Activated naive CD4-positive, alpha-beta T cell treated with anti-CD3 and anti-CD28 coated beads for 36 hours (primary cell): ENCODE measurements around the gene GRPEL1. TPM values are rescaled to one million over a fixed set of nuclear protein-coding genes. Genes with fewer than 3 reads are reported as not detected.
A peak's percentile ranks its signal among the peaks of the same experiment; 100 is the strongest.
"Not testable (repeated sequence)": the region's sequence is repeated elsewhere in the genome, so short reads cannot be mapped to it uniquely, and the experiment has no call there.

Experiments used
- CTCF ChIA-PET: fragments of 350-600 bp; sonication (Branson Sonifier 250); formaldehyde crosslinking; loops from one replicate; lab custom pipeline; 2021; ENCODE audit warnings: antibody characterized with exemption; lab: Charles Lee
- DNase-seq: peaks from one replicate; pipeline ENCODE4 v3.0.0-alpha.2; 2020
- H3K27ac Mint-ChIP-seq: one replicate; pipeline ENCODE4 v1.8.0; 2021; ENCODE audit warnings: mild to moderate bottlenecking, mixed read lengths
- H3K27me3 Mint-ChIP-seq: one replicate; pipeline ENCODE4 v1.8.0; 2021; ENCODE audit warnings: low read depth, mixed read lengths
- H3K36me3 Mint-ChIP-seq: one replicate; pipeline ENCODE4 v1.8.0; 2021; ENCODE audit warnings: low read depth, mixed read lengths
- H3K4me1 Mint-ChIP-seq: one replicate; pipeline ENCODE4 v1.8.0; 2021; ENCODE audit warnings: low read depth, mixed read lengths
- H3K4me3 Mint-ChIP-seq: one replicate; pipeline ENCODE4 v1.8.0; 2021; ENCODE audit warnings: mild to moderate bottlenecking, moderate library complexity, mixed read lengths
- H3K9me3 Mint-ChIP-seq: one replicate; pipeline ENCODE4 v1.8.0; 2021; ENCODE audit warnings: mixed read lengths
- intact Hi-C: fragments of 100-400 bp; cut with micrococcal nuclease; formaldehyde crosslinking; loops from one replicate; pipeline ENCODE4 v1.15.1; 2023
- total RNA-seq, 2 experiments: library from RNA; stranded (reverse); gene quantifications; one replicate each; pipeline ENCODE4 v1.2.3, GENCODE V29; 2021

The GRPEL1 gene
- total RNA-seq, 2 experiments from 2014 or later = 53.7 to 53.9 TPM

DNA sequence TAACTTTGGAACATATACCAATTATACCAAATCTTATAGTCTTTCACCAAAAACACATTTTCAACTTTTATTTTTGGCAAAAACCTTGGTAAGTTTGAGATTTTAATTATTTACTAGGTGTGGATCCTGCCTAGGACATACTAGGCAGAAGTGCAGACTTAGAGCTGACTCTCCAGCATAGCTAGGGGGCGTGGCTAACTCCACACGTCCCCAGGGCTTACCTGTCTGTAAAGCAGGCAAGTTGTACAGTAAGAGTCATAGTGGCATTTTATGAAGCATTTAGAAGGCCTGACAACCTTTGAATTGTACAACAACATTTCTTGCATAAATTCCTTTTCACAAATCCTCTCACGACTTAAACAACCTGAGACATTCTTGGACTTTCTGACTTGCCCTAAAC, 19.2 kb upstream of the GRPEL1 start:
- Mint-ChIP-seq H3K27ac (no peak overlapping the region), H3K27me3 (peaks cover 24% of the 10 kb centered on the region), H3K9me3 (peaks cover 7% of the 10 kb centered on the region), H3K36me3 (peaks cover 1% of the 10 kb centered on the region), H3K4me3 (no peak overlapping the region), H3K4me1 (no peaks in the 10 kb centered on the region)
- CTCF ChIA-PET = interaction anchor here (2.5 kb wide), 1 partner anchor 16 kb away, joined by 6 read pairs; no protein-coding TSS in a partner anchor
- DNase-seq = no peak
- intact Hi-C loops = no loop called here

DNA sequence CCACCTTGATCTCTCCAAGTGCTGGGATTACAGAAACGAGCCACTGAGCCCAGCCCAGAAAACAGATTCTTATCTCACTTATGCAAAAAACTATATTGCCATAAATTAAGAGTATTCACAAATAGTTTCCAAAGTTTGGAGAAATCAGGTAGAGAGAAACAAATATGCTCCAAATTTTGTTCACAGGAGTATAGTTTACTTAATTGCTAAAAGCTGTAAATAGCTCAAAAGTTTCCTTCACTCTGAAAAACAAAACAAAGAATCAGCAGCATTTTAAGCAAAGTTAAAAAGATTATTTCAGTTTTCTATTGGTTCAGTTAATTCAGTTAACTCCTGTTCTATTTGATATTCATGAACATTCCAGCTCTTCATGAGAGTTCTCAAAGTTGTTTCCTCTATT, 18.5 kb upstream of the GRPEL1 start:
- peaks cover 1% of the 10 kb centered on the region for H3K36me3 Mint-ChIP-seq
- no peak overlapping the region for H3K4me3 Mint-ChIP-seq
- no peaks in the 10 kb centered on the region for H3K4me1 Mint-ChIP-seq
- intact Hi-C loops = no loop called here
- no peak overlapping the region for H3K27ac Mint-ChIP-seq
- DNase-seq = no peak
- H3K27me3 Mint-ChIP-seq = peaks cover 24% of the 10 kb centered on the region
- peaks cover 7% of the 10 kb centered on the region for H3K9me3 Mint-ChIP-seq
- CTCF ChIA-PET = interaction anchor here (2.5 kb wide), 1 partner anchor 16 kb away, joined by 6 read pairs; no protein-coding TSS in a partner anchor

DNA sequence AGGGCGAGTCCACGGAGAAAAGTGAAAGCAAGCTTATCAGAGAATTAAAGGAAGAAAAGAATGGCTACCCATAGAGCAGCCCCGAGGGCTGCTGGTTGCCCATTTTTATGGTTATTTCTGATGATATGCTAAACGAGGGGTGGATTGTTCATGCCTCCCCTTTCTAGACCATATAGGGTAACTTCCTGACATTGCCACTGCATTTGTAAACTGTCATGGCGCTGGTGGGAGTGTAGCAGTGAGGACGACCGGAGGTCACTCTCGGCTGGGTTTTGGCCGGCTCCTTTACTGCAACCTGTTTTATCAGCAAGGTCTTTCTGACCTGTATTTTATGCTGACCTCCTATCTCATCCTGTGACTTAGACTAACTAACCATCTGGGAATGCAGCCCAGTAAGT, 16.7 kb upstream of the GRPEL1 start:
- H3K4me1 Mint-ChIP-seq, H3K27ac Mint-ChIP-seq, intact Hi-C loops, H3K9me3 Mint-ChIP-seq, H3K36me3 Mint-ChIP-seq, DNase-seq: not testable (repeated sequence)
- Mint-ChIP-seq H3K27me3 (peaks cover 21% of the 10 kb centered on the region), H3K4me3 (peak overlapping the region; percentile 22)
- CTCF ChIA-PET = interaction anchor here (0.6 to 4.6 kb wide), 2 partner anchors 14 to 20 kb away, joined by 3 to 39 read pairs; partner anchors contain the start of gene GRPEL1

DNA sequence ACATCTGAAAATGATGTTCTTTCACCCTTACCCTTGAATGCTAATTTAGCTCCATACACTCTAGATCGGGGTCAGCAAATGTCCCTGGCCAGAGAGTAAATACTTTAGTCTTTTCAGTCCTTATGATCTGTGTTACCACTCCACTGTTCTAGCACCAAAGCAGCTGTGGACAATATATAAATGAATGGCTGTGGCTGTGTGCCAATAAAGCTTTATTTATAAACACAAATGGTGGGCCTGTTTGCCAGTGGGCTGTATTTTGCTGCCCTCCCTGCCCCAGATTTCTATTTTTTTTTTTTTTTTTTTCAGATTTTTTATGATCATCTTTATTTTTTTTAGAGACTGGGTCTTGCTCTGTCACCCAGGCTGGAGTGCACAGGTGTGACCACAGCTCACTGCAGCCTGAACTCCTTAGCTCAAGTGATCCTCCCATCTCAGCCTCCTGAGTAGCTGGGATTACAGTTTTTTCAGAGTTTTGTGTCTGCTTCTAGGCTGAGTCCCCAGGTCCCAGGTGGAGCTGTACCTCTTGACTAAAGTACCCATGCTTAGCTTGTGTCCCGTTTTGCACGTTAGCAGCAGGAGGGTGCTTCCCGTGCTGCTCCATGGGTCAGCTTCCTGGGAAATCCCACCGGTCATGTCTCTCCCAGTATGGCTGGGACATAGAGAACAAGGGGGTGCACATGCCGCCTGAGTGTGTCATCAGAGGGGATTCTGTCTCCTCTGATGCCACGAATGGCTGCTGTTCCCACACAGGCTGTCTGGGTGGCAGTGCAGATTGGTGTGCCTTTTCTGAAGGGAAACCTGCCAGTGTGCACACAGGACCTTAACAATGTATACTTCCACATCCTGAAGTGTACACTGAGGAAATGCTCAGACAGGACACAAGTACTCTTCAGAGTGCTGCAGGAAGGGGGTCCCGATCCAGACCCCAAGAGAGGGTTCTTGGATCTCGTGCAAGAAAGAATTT, 16.0 kb upstream of the GRPEL1 start:
- Mint-ChIP-seq H3K36me3 (peaks cover 1% of the 10 kb centered on the region), H3K27me3 (peaks cover 21% of the 10 kb centered on the region), H3K4me1 (no peaks in the 10 kb centered on the region), H3K9me3 (peaks cover 7% of the 10 kb centered on the region), H3K27ac (no peak overlapping the region), H3K4me3 (peak overlapping the region; percentile 22)
- CTCF ChIA-PET = interaction anchor here (0.7 to 4.6 kb wide), 3 partner anchors 14 to 336 kb away, joined by 4 to 39 read pairs (median 13); partner anchors contain the start of gene GRPEL1
- no peak for DNase-seq
- intact Hi-C loops = no loop called here

DNA sequence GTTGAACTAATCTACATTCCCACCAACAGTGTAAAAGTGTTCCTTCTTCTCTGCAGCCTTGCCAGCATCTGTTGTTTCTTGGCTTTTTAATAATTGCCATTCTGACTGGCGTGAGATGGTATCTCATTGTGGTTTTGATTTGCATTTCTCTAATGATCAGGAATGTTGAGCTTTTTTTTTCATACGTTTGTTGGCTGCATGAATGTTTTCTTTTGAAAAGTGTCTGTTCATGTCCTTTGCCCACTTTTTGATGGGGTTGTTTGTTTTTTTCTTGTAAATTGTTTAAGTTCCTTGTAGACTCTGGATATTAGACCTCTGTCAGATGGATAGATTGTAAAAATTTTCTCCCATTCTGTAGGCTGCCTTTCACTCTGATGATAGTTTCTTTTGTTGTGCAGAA, 12.0 kb upstream of the GRPEL1 start:
- H3K4me3 Mint-ChIP-seq, H3K9me3 Mint-ChIP-seq, H3K27ac Mint-ChIP-seq, H3K36me3 Mint-ChIP-seq, DNase-seq, intact Hi-C loops, H3K4me1 Mint-ChIP-seq: not testable (repeated sequence)
- CTCF ChIA-PET = interaction anchor here (2.0 kb wide), 1 partner anchor 22 kb away, joined by 5 read pairs; no protein-coding TSS in a partner anchor
- H3K27me3 Mint-ChIP-seq = peaks cover 12% of the 10 kb centered on the region

DNA sequence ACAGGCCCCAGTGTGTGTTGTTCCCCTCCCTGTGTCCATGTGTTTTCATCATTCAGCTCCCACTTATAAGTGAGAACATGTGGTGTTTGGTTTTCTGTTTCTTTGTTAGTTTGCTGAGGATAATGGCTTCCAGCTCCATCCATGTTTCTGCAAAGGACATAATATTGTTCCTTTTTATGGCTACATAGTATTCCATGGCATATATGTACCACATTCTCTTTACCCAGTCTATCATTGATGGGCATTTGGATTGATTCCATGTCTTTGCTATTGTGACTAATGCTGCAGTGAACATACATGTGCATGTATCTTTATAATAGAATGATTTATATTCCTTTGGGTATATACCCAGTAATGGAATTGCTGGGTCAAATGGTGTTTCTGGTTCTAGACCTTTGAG, 11.6 kb upstream of the GRPEL1 start:
- DNase-seq, H3K27ac Mint-ChIP-seq, H3K9me3 Mint-ChIP-seq, H3K4me3 Mint-ChIP-seq, H3K4me1 Mint-ChIP-seq, intact Hi-C loops, H3K36me3 Mint-ChIP-seq: not testable (repeated sequence)
- CTCF ChIA-PET = interaction anchor here (2.0 kb wide), 1 partner anchor 22 kb away, joined by 5 read pairs; no protein-coding TSS in a partner anchor
- H3K27me3 Mint-ChIP-seq = peaks cover 12% of the 10 kb centered on the region

DNA sequence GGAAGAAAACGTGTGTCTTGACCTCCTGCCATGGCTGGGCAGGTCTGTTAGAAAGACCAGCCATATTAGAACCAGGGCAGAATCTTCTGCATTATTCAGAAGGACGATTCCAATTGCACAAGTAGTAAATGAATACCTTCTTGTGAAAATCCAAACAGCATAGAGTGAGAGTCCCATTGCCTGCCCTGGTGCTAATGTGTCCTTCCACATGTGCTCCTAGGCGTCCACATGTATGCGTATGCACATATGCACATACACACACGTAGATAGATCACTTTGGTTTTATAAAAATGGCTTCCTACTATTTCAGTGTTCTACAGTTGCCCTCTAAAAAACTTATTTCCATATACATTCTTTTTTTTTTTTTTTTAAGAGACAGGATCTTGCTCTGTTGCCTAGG, 10.2 kb upstream of the GRPEL1 start:
- DNase-seq = no peak
- Mint-ChIP-seq H3K27ac (no peak overlapping the region), H3K36me3 (no peaks in the 10 kb centered on the region), H3K27me3 (peaks cover 3% of the 10 kb centered on the region), H3K4me1 (no peaks in the 10 kb centered on the region), H3K9me3 (no peaks in the 10 kb centered on the region), H3K4me3 (no peak overlapping the region)
- intact Hi-C loops = no loop called here
- CTCF ChIA-PET = interaction anchor here (1.5 to 2.0 kb wide), 2 partner anchors 8 to 24 kb away, joined by 3 to 5 read pairs; no protein-coding TSS in a partner anchor

DNA sequence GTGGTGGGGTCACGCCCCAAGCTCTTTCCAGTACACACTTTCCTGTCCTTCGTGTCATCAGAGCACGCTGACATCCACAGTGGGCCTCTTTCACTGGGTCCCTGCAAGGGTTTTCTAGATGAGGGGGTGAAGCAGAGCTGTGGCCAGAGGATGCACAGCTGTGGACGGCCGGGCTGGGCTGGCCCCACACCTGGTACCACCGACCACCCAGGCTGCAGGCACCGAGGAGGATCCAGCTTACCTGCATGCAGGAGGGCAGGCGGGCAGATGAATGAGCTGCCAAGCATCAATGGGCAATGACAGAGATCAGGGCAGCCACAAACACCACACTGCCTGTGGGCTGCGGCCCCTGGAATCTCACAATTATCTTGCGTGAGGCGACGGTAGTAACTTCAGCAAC, 9.5 kb upstream of the GRPEL1 start:
- no peaks in the 10 kb centered on the region for H3K27me3 Mint-ChIP-seq
- no peaks in the 10 kb centered on the region for H3K9me3 Mint-ChIP-seq
- no peak overlapping the region for H3K4me3 Mint-ChIP-seq
- intact Hi-C loops = no loop called here
- CTCF ChIA-PET = interaction anchor here (0.9 to 1.5 kb wide), 2 partner anchors 8 to 160 kb away, joined by 3 read pairs; no protein-coding TSS in a partner anchor
- H3K27ac Mint-ChIP-seq = no peak overlapping the region
- no peaks in the 10 kb centered on the region for H3K36me3 Mint-ChIP-seq
- no peaks in the 10 kb centered on the region for H3K4me1 Mint-ChIP-seq
- no peak for DNase-seq

DNA sequence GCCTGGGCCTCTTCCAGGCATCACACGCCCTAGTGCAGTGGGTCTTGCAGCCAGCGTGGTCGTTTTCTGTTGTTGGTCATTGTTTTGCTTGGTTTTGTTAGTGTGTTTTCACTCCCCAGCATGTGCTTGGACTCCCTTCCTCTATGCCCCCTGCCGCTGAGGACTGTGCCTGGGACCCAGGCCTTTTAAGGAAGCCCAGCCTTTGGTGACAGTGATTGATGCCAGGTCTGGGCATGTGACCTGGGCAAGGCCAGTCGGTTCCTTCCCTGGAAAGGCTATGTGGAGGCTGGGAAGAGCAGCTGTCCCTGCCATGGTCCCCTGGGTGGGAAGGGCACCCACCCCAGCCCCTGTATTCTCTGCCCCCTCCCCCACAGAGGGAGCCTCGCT, 8.8 kb upstream of the GRPEL1 start:
- no peak overlapping the region for H3K4me3 Mint-ChIP-seq
- CTCF ChIA-PET = interaction anchor here (0.9 kb wide), 1 partner anchor 160 kb away, joined by 3 read pairs; no protein-coding TSS in a partner anchor
- no peaks in the 10 kb centered on the region for H3K9me3 Mint-ChIP-seq
- no peak overlapping the region for H3K27ac Mint-ChIP-seq
- H3K4me1 Mint-ChIP-seq = no peaks in the 10 kb centered on the region
- no peaks in the 10 kb centered on the region for H3K36me3 Mint-ChIP-seq
- DNase-seq = no peak
- intact Hi-C loops = no loop called here
- H3K27me3 Mint-ChIP-seq = no peaks in the 10 kb centered on the region

DNA sequence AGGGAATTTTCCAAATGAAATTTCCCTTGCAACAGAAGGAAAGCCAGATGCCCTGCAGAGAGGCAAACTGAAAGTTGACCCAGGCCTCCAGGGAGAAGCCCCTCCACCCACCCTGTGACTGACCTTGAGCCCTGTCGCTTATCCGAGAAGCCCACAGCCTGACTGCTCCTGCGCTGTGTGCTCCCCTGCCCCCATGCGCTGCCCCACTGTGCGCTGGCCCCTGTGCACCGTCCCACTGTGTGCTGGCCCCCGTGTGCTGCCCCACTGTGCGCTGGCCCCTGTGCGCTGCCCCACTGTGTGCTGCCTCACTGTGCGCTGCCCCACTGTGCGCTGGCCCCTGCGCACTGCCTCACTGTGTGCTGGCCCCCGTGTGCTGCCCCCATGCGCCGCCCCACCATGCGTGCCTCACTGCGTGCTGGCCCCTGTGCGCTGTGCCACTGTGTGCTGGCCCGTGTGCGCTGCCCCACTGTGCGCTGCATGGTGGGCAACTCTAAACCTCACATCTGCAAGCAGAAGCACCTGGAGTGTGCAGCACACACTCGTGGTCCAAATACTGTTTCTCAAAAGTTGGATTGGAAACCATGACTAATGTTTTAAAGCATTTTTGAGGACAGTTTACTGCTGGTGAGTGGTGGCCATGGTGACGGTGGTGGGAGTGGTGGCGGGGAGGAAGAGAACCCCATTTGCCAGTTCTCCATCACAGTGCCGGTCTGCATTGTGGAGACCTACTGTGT, 8.3 kb upstream of the GRPEL1 start:
- H3K4me1 Mint-ChIP-seq = no peaks in the 10 kb centered on the region

DNA sequence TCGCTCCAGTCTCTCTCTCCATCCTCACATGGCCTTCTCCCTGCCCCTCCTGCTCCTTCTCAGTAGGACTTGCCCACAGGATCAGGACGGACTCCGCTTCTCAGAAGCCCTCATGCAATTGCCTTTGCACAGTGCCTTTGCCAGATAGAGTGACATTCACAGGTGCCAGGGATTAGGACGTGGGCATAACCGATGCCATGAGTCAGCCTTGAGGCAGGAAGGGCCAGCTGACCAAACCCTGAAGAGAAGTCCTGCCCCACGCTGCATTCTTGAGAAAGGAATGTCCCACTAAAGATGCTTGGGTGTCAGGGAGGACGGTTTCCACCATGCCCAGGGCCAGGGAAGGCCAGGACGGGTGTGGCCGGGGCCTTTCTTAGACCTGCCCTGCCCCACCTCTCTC, 6.6 kb upstream of the GRPEL1 start:
- no peak for DNase-seq
- no peaks in the 10 kb centered on the region for H3K27me3 Mint-ChIP-seq
- no peak overlapping the region for H3K4me3 Mint-ChIP-seq
- no peaks in the 10 kb centered on the region for H3K9me3 Mint-ChIP-seq
- CTCF ChIA-PET = no interaction called here
- intact Hi-C loops = no loop called here
- H3K27ac Mint-ChIP-seq = no peak overlapping the region
- no peaks in the 10 kb centered on the region for H3K36me3 Mint-ChIP-seq
- H3K4me1 Mint-ChIP-seq = peaks cover 8% of the 10 kb centered on the region

More for the DNA sequence above, 8.3 kb upstream of the GRPEL1 start:
- DNase-seq = no peak
- Mint-ChIP-seq H3K9me3 (no peaks in the 10 kb centered on the region), H3K27me3 (no peaks in the 10 kb centered on the region), H3K27ac (no peak overlapping the region), H3K4me3 (no peak overlapping the region), H3K36me3 (no peaks in the 10 kb centered on the region)
- intact Hi-C loops = no loop called here
- CTCF ChIA-PET = no interaction called here
